GM23338 (cell line): Measurements from ENCODE around the gene IPO13. TPM values are rescaled to one million over a fixed set of nuclear protein-coding genes. Genes with fewer than 3 reads are reported as not detected.

Experiments used
- ATAC-seq: fragments of 200-7000 bp; cut with Tn5 transposase; 3 replicates; pipeline ENCODE4 v1.9.1; 2020
- DNase-seq: peaks from one replicate; pipeline ENCODE4 v3.0.0-alpha.2; 2015; ENCODE audit warnings: low spot score
- H2AFZ ChIP-seq: fragments of 200-600 bp; sonication (generic); 2 replicates; pipeline ENCODE4 v1.8.0; 2016; ENCODE audit warnings: antibody characterized with exemption, mild to moderate bottlenecking, moderate library complexity
- H3F3A ChIP-seq: fragments of 200-600 bp; sonication (generic); replicated peaks from 2 replicates; pipeline ENCODE4 v1.8.0; 2017; ENCODE audit warnings: antibody characterized with exemption, mixed run types, low read depth
- H3K27ac ChIP-seq: fragments of 200-600 bp; sonication (generic); 2 replicates; pipeline ENCODE4 v1.6.1; 2016; ENCODE audit warnings: low read depth
- H3K27me3 ChIP-seq: fragments of 200-600 bp; sonication (generic); 2 replicates; pipeline ENCODE4 v1.8.0; 2016; ENCODE audit warnings: mild to moderate bottlenecking, mixed run types, moderate library complexity; ENCODE audit not compliant: insufficient read depth
- H3K36me3 ChIP-seq: fragments of 200-600 bp; sonication (generic); 2 replicates; pipeline ENCODE4 v1.8.0; 2016; ENCODE audit warnings: mild to moderate bottlenecking; ENCODE audit not compliant: insufficient read depth
- H3K4me1 ChIP-seq: fragments of 200-600 bp; sonication (generic); 2 replicates; pipeline ENCODE4 v1.8.0; 2016; ENCODE audit warnings: mild to moderate bottlenecking, moderate library complexity; ENCODE audit not compliant: insufficient read depth
- H3K4me2 ChIP-seq: fragments of 200-600 bp; sonication (generic); 2 replicates; pipeline ENCODE4 v1.7.1; 2017; ENCODE audit warnings: mixed run types
- H3K4me3 ChIP-seq: fragments of 200-600 bp; sonication (generic); 2 replicates; pipeline ENCODE4 v1.6.1; 2016; ENCODE audit warnings: mixed run types
- H3K79me2 ChIP-seq: fragments of 200-600 bp; sonication (generic); replicated peaks from 2 replicates; pipeline ENCODE4 v1.8.0; 2017; ENCODE audit warnings: mild to moderate bottlenecking; ENCODE audit not compliant: insufficient read depth
- H3K9me2 ChIP-seq: fragments of 200-600 bp; sonication (generic); 2 replicates; pipeline ENCODE4 v1.8.0; 2017; ENCODE audit not compliant: insufficient read depth
- H4K20me1 ChIP-seq: fragments of 200-600 bp; sonication (generic); replicated peaks from 2 replicates; pipeline ENCODE4 v1.8.0; 2017; ENCODE audit warnings: mild to moderate bottlenecking; ENCODE audit not compliant: insufficient read depth
- H3K27ac Mint-ChIP-seq: 2 replicates; pipeline ENCODE4 v1.8.0; 2020; ENCODE audit warnings: inconsistent platforms, mild to moderate bottlenecking, moderate library complexity, mixed read lengths
- H3K27me3 Mint-ChIP-seq: 3 replicates; pipeline ENCODE4 v1.8.0; 2022; ENCODE audit warnings: low read depth, mild to moderate bottlenecking, moderate library complexity, mixed read lengths, inconsistent platforms; ENCODE audit not compliant: insufficient read depth, poor library complexity
- H3K36me3 Mint-ChIP-seq: 3 replicates; pipeline ENCODE4 v1.8.0; 2021; ENCODE audit warnings: low read depth, mild to moderate bottlenecking, inconsistent platforms, moderate library complexity, mixed read lengths
- H3K4me1 Mint-ChIP-seq: 3 replicates; pipeline ENCODE4 v1.8.0; 2020; ENCODE audit warnings: mild to moderate bottlenecking, inconsistent platforms, mixed read lengths
- H3K4me3 Mint-ChIP-seq: 3 replicates; pipeline ENCODE4 v1.8.0; 2021; ENCODE audit warnings: moderate library complexity, mild to moderate bottlenecking, inconsistent platforms, mixed read lengths
- H3K9me3 Mint-ChIP-seq: 3 replicates; pipeline ENCODE4 v1.8.0; 2020; ENCODE audit warnings: moderate library complexity, mild to moderate bottlenecking, inconsistent platforms, mixed read lengths
- CREB1 ChIP-seq: fragments of 250-450 bp; sonication (Bioruptor Pico); IDR thresholded peaks from 2 replicates; pipeline ENCODE4 v1.5.0; 2020; ENCODE audit warnings: low read depth, mild to moderate bottlenecking, moderate library complexity
- ETS1 ChIP-seq: IDR thresholded peaks from 2 replicates; pipeline ENCODE4 v1.6.1; 2016; ENCODE audit warnings: antibody characterized with exemption
- EZH2 ChIP-seq: fragments of 200-600 bp; sonication (generic); IDR thresholded peaks from one replicate; pipeline ENCODE4 v1.8.0; 2017; ENCODE audit warnings: antibody characterized with exemption, mild to moderate bottlenecking, low read depth; ENCODE audit not compliant: unreplicated experiment
- EZH2phosphoT487 ChIP-seq: fragments of 200-600 bp; sonication (generic); IDR thresholded peaks from one replicate; pipeline ENCODE4 v1.8.1; 2018; ENCODE audit warnings: antibody characterized with exemption; ENCODE audit not compliant: unreplicated experiment
- JUNB ChIP-seq: IDR thresholded peaks from one replicate; pipeline ENCODE4 v1.6.1; 2016; ENCODE audit warnings: antibody characterized with exemption; ENCODE audit not compliant: unreplicated experiment
- NANOG ChIP-seq: IDR thresholded peaks from 2 replicates; pipeline ENCODE4 v1.6.1; 2016; ENCODE audit warnings: antibody characterized with exemption, borderline replicate concordance
- POLR2AphosphoS5 ChIP-seq: IDR thresholded peaks from 2 replicates; pipeline ENCODE4 v1.6.1; 2016; ENCODE audit warnings: antibody characterized with exemption, low read depth
- REST ChIP-seq: IDR thresholded peaks from one replicate; pipeline ENCODE4 v1.6.1; 2018; ENCODE audit warnings: antibody characterized with exemption; ENCODE audit not compliant: unreplicated experiment
- STAT1 ChIP-seq: IDR thresholded peaks from one replicate; pipeline ENCODE4 v1.6.1; 2016; ENCODE audit warnings: antibody characterized with exemption; ENCODE audit not compliant: unreplicated experiment
- ZNF114 ChIP-seq: fragments of 250-450 bp; sonication (Bioruptor Pico); IDR thresholded peaks from 2 replicates; pipeline ENCODE4 v1.5.0; 2020; ENCODE audit warnings: mild to moderate bottlenecking, moderate library complexity
- ZNF331 ChIP-seq: fragments of 250-450 bp; sonication (Bioruptor Pico); IDR thresholded peaks from 2 replicates; pipeline ENCODE4 v1.5.0; 2020; ENCODE audit warnings: low read depth, mild to moderate bottlenecking, moderate library complexity
- polyA plus RNA-seq: library from polyadenylated mRNA; unstranded; fragments of >200 nt; fragmentation: Nextera tagmentation; extraction: Ambion mirVana; gene quantifications from 2 replicates; pipeline ENCODE4 v1.2.1, GENCODE V29; 2016
- total RNA-seq: library from RNA; depleted of rRNA; stranded (reverse); fragments of >200 nt; shearing (Covaris generic); gene quantifications from 2 replicates; pipeline ENCODE4 v1.2.3, GENCODE V29; 2014

The IPO13 gene
- total and polyA plus RNA-seq, 2 experiments from 2014 or later = 10.4 to 22.8 TPM

GRCh38 chr1:43914576-43915525 is 31.9 kb upstream of the IPO13 start:
- Histone ChIP-seq H2AFZ (no peak overlapping the region), H3K4me1 (peaks cover 22% of the 10 kb centered on the region), H3K27ac (no peak overlapping the region), H3F3A (no peaks in the 10 kb centered on the region), H3K79me2 (no peaks in the 10 kb centered on the region), H3K36me3 (no peaks in the 10 kb centered on the region), H4K20me1 (no peaks in the 10 kb centered on the region), H3K27me3 (no peaks in the 10 kb centered on the region), H3K4me3 (no peak overlapping the region), H3K4me2 (no peak overlapping the region), H3K9me2 (peaks cover 5% of the 10 kb centered on the region; the same call in 1 of the 2 replicates)
- H3K9me3 Mint-ChIP-seq = no peaks in the 10 kb centered on the region
- H3K4me1 Mint-ChIP-seq = peaks cover 31% of the 10 kb centered on the region
- no peaks in the 10 kb centered on the region for H3K36me3 Mint-ChIP-seq
- peak; percentile 15; the same call in 1 of the 3 replicates for ATAC-seq
- TF ChIP-seq ZNF114 (CRISPR knock-in tag) (no peak), STAT1 (no peak), EZH2 (no peak), NANOG (no peak), POLR2AphosphoS5 (no peak), REST (no peak), EZH2phosphoT487 (no peak), ZNF331 (CRISPR knock-in tag) (no peak), CREB1 (CRISPR knock-in tag) (no peak), ETS1 (no peak)
- H3K4me3 Mint-ChIP-seq = no peak overlapping the region
- no peak for DNase-seq
- no peak overlapping the region for H3K27ac Mint-ChIP-seq
- H3K27me3 Mint-ChIP-seq = peaks cover 6% of the 10 kb centered on the region

- Histone ChIP-seq H3K27me3 (no peaks in the 10 kb centered on the region), H3K79me2 (no peaks in the 10 kb centered on the region), H3K9me2 (peaks cover 5% of the 10 kb centered on the region; the same call in 1 of the 2 replicates), H3F3A (no peaks in the 10 kb centered on the region), H3K4me3 (no peak overlapping the region), H3K36me3 (no peaks in the 10 kb centered on the region), H2AFZ (no peak overlapping the region), H3K27ac (no peak overlapping the region), H4K20me1 (no peaks in the 10 kb centered on the region), H3K4me1 (no peaks in the 10 kb centered on the region; the same call in 1 of the 2 replicates), H3K4me2 (no peak overlapping the region)
- H3K9me3 Mint-ChIP-seq = no peaks in the 10 kb centered on the region
- peaks cover 4% of the 10 kb centered on the region; the same call in 2 of the 3 replicates for H3K4me1 Mint-ChIP-seq
- no peak for TF ChIP-seq JUNB
- TF ChIP-seq EZH2 = no peak
- no peak for TF ChIP-seq EZH2phosphoT487
- TF ChIP-seq CREB1 (CRISPR knock-in tag) = no peak
- TF ChIP-seq STAT1 = no peak
- H3K36me3 Mint-ChIP-seq = peaks cover 4% of the 10 kb centered on the region; the same call in 1 of the 3 replicates
- peaks cover 7% of the 10 kb centered on the region for H3K27me3 Mint-ChIP-seq
- DNase-seq (no peak), ATAC-seq (peak; percentile 27)
- H3K27ac Mint-ChIP-seq = no peak overlapping the region
- no peak overlapping the region for H3K4me3 Mint-ChIP-seq
These were observed 26.8 kb upstream of the IPO13 start for GRCh38 chr1:43919906-43920305.
